ENCODE data around the gene PRR16.

DNA sequence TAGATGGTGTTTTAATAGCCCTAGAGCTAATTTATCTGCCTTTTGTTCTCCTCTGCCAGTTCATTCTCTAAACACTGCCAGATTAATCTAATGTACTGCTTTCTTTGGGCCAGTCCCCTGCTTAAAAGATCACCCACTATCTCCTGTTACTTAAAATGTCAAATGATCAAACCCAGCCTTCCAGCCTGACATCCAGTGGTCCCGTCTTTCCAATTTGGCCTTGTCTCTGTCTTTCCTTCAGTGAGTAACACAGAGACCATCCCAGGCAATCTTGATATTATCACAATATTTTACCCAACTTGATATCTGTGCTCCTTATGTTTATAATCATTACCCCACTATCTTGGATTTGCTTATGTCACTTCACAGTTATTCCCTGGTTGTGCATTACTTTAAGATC lies 12.0 kb downstream of the PRR16 start:
- no peak for TF ChIP-seq CTCF (IDR thresholded peaks at IDR 0.05)
- TF ChIP-seq ZFX (IDR thresholded peaks at IDR 0.05; ENCODE audit: borderline replicate concordance), result no peak

Measured in 22Rv1 (cell line).